HG03095 (cell line): ENCODE results near the gene BABAM2.
"Not testable (repeated sequence)": the region's sequence is repeated elsewhere in the genome, so short reads cannot be mapped to it uniquely, and the experiment has no call there.

Experiments used
- ATAC-seq: cut with Tn5 transposase; IDR thresholded peaks from one replicate; pipeline ENCODE4 v1.9.1; 2021; ENCODE audit warnings: moderate library complexity; ENCODE audit not compliant: unreplicated experiment

BABAM2 gene

DNA sequence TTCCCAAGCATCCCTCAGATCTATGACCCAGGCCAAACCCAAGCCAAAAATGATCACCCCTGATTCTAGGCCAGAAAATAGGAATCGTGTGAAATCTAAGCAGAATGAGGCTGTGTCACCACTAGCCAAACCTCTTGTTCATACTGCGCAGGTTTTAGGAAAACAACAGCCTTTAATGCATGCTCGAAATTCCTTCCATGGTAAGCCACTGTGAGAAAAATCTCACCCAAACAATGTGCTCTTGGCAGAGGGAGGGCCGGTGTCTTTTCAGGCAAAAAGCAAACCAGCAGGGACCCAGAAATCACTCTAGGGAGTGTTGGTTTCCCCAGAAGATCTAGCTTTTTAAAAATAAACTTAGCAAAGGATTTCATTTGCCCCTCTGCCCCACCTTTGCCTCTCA is 430.9 kb downstream of the BABAM2 start:
- ATAC-seq: no peak

DNA sequence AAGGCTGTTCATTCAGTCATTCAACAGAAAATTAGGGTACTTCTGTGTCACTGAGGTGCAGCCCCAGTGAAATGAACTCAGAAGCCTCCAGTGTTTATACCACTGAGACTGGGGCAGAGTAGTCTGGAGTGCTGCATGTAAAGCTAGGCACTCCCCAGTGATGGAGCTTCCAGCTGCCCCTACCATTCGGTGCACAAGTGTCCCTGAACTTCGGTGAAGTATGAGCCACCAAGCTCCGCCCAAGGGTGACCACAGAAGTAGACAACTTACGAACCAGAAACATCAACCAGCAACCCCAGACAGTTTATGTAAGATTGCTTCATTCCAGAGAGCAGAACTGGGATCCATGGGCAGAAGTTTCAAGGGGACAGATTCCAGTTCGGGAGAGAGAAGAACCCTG is 431.5 kb downstream of the BABAM2 start:
- no peak for ATAC-seq

DNA sequence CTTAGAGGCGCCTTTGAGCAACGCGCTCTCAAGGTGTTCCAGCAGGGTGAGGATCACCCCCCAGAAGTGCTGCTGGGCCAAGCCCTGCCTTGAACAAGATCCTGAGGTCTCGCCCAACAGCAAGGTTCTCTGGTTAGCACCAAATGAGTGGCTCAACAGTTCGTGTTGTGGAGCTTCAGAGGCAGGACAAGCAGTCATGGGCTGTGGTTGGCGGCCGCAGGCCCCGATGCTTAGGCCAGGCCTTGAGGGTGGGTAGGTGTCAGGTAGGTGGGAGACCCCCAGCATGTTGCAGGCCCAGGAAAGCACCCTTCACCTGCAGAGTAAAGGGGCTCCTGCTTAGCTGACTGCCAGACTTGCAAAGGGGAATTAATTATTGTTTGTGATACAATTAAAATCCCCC is 431.9 kb downstream of the BABAM2 start:
- ATAC-seq: no peak

DNA sequence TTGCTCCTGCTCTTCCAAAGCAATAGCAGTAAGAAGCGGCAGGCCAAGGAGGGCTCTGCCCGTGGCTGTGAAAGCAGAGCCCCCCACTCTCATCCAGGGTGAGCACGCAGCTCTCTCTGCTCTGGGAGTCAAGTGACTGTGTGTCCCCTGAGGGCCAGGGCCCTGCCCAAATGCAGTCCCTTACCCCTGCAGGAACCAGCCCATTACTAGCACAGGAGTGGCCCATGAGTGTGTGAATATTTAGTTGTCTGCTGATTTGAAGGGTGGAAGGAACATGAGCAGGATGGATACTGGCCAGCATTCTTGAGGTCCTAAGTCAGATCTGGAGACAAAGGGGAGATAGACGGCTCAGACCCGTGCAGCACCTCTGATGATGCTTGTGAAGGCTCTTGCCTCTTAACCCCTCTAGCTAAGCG is 432.5 kb downstream of the BABAM2 start:
- ATAC-seq: no peak

DNA sequence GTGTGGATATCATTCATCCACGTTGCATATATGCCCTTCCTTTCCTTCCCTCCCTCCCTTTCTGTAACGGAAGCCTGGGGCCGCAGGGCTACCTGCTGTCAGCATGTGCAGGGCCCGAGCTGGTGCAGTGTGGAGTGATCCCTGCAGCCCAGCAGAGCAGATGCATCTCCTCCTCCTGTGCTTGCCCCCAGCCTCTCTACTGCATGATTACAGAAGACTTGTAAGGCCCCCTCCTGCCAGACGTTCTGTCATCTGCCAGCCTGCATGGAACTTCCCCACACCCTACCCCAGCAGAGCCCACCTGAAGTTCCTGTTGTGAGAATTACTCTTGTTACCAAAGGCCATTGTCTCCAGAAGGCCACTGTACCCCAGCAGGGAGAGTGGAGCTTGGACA is 434.6 kb downstream of the BABAM2 start:
- ATAC-seq: no peak

DNA sequence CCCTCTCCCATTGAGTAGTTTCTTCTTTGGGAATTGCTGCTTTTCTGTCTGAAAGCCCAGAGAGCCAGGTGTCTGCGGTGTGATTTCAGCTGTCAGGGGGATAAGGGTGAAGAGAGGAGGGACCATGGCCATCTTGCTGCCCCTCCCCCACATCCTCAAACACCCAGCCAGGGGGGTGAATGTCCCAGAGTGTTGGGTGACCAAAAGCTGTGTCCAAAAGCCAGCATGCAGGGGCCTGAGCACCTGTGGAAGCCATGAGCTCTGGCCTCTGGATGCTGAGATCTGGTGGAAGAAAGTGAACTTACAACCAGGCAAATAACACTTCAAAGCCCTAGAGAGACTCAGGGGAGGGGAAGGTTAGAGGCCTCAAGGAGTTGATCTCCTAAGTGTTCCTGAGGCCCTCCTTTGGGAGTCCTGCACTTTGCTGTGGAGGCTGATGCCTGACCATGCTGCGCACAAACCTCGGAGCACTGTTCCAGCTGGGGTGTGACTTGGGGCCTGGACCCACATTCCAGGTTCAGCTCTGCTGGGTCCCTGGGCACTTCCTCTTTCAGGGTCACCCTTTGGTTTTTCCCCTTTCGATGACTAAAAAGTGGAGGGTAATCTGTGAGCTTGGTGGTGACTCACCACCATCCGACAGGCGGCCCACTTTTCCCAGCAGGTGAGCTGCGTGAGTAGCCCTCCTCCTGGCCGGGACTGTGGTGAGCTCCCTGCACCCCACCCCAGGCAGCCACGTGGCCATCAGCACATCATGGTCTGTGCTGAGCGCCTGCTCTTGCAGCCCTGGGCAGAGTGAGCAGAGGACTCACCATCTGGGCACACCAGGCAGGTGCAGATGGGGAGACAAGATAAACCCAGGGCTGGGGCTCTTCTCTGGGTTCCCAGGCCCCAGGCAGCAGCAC is 435.3 kb downstream of the BABAM2 start:
- no peak for ATAC-seq

DNA sequence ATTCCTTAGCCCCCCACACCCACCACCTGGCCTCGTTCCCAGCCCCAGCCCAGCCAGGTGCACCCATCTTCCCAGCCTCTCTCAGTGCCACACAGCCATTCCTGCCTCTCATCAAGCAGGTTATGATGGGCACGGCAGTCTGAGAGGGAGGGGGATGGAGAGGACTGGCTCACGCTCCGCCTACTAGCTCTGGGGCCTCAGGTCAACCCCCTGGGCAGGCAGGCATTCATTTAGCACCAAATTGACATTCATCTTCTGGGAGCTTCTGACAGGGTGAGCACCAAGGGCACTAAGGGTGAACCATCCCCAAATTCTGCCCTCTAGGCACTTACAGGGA is 435.9 kb downstream of the BABAM2 start:
- ATAC-seq: no peak

DNA sequence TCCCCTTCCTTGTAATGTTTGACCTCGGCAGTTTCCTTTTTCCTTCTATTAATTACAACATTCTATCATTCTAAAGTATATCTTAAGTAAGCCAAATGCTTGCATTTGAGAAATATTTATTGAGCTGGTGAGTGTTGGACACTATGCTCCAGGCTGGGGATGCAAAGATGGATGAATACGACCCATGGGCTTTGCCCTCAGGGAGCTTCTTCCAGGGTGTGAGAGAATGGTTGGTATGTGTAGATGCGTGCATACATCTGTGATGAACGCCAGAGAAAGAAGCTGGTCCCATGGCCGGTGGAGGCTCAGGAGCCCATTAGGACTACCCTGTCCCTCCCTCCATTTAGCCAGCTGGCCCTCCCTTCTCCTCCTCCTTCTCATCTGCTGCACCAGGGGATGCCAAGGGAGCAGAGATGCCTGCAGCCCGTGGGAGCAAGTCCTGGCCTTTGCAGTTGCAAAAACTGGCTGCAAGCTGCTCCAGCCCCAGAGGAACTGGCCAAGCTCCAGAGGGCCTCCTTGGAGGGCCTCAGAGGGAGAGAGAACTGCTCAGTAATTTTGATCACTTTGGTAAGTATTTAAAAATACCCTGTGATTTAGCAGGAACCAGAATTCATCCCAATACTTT is 436.5 kb downstream of the BABAM2 start:
- no peak for ATAC-seq

DNA sequence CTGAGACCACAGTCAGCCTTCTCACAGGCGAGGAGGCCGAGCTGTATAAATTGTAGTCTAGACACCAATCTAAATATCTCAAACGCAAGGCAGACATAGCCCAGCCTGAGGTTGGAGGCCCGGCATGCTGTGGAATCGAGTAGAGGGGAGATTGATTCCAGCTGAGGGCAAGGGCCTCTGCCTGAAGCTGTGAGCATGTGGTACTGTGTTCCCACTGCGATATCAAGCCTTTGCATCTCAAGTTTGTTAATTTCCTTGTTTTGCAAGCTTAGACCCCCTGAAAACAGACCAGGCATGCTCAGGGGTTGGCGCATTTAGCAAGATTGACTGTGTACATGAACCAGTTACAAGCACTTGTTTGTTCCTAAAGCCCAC is 437.0 kb downstream of the BABAM2 start:
- no peak for ATAC-seq

DNA sequence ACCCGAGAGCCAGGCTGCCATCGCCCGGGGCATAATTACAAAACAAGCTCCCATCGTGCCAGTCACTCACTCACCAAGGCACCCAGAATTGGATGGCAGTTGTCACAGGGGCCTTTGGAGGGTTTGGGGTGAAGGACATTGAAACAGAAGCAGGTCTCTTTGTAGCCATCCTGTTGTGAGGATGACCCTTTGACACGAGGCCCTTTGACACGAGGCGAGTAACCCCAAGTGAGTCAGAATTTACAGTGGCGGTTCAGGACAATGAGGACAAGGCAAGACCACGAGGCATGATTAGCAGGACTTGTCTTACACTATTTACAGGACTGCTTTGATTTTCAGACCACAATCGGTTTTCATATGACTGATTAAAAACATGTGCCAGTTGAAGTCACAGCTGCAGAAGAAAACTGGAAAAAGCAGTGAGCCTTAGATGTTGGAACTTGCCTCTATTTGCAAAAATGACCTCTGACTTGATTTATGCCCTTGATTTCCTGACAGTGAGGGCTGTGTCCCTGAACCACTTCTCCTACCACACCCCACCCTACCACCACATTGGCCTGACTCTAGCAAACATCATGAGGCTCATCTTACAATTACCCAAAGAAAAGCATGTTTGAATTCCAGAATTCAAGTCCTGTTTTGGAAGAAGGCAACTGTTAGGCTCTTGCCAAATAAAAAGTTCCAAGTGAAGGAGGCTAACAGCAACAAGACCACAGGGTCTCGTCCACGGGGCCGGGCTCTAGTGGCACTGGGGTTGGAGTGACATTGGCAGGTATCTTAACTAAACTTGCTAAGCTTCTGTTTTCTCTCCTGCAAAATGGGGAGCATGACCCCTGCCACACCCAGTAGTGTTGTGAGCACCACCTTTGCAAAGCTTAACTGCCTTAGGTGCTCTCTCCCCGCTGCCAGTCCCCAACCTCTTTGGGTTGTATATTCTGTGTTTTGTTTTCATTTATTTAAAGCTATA is 437.7 kb downstream of the BABAM2 start:
- no peak for ATAC-seq

DNA sequence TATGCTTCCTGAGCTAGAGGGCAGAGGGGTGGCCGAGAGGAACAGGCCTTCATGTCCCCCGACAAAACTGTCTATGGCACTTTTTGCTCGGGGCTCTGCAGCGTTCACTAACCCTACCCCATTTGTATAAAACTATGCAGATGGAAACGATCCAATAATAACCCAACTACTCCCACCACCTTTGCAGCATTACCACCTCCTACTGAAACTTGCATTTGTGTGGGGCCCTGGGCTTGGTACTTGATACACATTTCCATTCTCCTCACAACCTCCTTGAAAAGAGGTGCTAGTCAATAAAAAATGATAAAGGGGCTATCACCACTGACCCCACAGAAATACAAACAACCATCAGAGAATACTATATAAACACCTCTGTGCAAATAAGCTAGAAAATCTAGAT is 438.7 kb downstream of the BABAM2 start:
- ATAC-seq: no peak

DNA sequence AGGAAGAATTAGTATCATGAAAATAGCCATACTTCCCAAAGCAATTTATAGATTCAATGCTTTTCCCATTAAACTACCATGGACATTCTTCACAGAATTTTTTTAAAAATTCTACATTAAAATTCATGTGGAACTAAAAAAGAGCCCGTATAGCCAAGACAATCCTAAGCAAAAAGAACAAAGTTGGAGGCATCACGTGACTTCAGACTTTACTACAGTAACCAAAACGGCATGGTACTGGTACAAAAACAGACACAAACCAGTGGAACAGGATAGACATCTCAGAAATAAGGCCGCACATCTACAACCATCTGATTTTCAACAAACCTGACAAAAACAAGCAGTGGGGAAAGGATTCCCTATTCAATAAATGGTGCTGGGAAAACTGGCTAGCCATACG is 440.2 kb downstream of the BABAM2 start:
- not testable (repeated sequence) for ATAC-seq

DNA sequence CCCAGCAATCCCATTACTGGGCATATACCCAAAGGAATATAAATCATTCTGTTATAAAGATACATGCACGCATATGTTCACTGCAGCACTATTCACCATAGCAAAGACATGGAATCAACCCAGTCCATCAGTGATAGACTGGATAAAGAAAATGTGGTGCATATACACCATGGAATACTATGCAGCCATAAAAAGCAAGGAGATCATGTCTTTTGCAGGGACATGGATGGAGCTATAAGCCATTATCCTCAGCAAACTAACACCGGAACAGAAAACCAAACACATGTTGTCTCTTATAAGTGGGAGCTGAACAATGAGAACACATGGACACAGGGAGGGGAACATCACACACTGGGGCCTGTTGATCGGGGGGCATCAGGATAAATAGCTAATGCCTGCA is 441.3 kb downstream of the BABAM2 start:
- not testable (repeated sequence) for ATAC-seq

DNA sequence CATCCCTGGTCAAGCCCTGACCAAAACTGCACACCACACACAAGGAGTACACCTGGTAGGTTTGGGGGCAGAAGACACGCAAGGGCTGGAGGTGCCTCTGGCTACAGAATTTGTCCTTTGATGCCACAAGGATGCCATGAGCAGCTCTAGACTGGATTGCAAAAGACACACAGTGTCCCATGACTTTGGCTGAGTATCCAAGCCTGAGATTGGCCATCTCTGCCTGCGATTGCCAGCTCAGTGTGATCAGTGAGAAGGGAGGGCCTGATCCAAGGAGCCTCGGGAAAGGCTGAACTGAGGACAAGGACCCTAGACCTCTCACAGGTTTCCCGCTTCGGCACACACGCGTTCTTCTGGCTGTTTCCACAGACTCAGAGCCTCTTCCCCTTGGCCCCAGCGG is 442.2 kb downstream of the BABAM2 start:
- ATAC-seq: no peak

DNA sequence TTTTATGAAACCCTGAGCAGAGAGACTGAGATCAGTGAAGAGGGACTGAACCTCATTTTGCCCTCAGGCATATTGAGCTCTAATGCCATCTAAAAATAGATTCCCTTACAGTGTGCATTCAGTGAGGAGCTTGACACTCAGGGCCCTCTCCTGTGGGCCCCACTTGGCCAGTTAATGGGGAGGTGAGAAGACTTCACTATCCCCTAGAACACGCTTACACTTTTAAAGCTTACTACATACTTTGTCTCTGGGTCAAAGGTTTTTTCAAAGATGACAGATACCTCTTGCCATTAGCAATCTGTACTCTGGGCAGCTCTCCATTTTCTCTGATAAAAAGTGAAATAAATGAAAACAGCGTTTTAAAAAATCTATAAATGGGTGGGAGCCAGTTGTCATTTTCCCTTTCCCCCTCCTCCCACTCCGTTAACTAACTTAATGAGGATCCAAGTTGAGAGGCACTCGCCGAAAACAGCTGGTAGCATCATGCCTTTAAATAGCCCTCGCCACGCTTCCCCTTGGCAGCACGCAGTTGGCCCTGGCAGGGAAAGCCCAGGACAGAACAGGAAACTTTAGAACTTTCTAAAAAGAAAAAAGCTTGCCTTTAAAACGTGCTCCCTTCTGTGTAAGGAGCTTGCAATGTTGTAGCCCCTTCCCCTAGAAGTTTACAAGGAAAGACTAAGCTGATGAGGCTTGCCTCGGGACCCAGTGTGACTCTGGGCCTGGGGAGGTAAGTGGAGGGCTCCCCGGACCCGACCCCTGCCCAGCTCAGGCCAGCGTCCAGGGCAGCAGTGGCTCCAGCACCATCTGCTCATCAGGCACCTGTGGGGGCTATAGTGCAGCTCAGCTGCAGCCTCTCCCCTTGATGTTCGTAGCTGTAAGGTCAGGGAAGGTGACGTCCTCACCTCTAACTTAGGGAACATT is 443.3 kb downstream of the BABAM2 start:
- ATAC-seq: no peak

DNA sequence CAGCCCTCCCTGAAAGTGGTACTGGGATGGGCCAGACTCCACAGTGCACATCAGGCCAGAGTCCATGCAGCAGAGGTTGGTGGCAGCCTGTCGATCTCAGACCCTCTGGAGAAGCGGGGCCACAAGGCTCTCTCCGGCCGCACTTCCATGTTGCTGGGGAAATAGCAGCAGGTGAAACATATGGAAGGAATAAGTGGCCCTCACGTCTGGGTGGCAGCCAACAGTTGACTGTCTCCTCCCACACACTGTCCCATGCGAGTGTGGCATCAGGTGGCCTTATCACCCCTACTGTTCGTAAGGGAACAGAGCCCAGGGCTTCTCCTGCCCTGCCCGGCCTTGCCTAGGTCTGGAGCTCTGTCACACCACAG is 444.0 kb downstream of the BABAM2 start:
- no peak for ATAC-seq

DNA sequence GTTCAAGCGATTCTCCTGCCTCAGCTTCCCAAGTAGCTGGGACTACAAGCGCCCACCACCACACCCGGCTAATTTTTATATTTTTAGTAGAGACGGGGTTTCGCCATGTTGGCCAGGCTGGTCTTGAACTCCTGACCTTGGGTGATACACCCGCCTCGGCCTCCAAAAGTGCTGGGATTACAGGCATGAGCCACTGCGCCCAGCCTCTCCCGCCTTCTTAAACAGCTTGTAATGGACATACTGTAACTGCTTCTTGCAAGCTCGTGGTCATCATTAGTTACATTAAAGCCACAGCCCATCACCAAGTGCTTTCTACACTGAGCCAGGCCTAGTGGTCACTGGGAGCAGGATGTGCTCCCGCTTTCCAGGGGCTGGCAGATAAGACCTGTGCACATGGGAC is 444.7 kb downstream of the BABAM2 start:
- ATAC-seq: not testable (repeated sequence)

DNA sequence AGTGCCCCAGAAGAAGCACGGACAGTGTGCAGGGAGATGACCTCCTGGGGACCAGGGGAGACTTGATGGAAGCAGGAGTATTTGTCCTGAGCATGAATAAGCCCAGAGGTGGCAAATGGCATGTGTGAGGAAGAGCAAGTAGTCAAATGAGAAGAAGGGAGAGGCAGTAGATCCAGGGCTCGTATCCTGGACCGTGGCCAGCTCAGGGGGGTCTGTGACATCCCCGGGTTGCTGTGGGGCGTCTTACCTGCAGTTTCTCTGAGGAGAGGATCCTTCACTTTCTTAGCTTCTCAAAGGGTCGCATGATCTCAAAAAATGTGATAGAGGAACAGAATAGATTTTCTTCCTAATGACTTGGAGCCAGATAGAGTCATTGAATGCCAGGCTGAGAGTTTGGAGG is 445.1 kb downstream of the BABAM2 start:
- no peak for ATAC-seq

DNA sequence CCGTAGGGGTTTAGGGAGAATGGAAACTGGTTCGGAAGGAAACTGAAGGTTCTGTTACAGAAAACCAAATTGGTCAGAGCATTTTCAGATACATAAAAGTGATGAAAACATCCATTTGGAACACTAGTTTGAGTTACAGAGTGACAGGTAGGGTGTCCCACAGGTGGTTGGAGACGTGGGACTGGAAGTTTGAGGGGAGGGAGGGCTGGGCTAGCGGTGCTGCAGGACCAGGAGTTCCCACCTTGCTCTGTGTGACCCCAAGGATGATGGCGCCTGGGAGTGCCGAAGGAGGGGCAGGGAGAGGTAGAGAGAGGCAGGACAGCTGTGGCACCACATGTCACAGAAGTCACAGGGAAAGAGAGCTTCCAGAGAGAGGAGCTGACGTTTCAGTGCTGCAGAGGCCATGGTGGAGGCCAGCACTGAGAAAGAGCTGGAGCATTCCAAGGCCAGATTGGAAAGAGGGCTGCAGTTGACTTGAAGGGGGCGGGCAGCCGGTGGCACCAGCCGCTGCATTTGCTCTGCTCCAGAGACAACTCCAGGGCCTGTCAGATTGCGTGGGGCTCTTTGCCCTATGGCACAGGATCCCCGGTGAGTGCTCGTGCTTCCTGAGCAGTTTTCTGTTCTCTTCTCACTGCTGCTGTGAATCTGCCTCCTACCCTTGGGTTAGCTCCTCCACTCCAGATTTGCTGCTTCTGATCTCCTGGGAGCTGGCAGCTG is 445.9 kb downstream of the BABAM2 start:
- ATAC-seq: no peak
